Esophagus muscularis mucosa (tissue), 3 donors: ENCODE data around the gene ZNF365.

Experiments
- POLR2A ChIP-seq: fragments of 450-650 bp; IDR thresholded peaks from one replicate; pipeline ENCODE4 v1.6.1; 2017; ENCODE audit warnings: antibody characterized with exemption, moderate library complexity, mild to moderate bottlenecking, low read depth
- POLR2AphosphoS5 ChIP-seq, 2 donors: sonication (generic); formaldehyde crosslinking; IDR thresholded peaks; one replicate each; pipeline ENCODE4 v1.6.1; 2017; ENCODE audit warnings: antibody characterized with exemption in 2 of 2
- TF ChIP-seq, protein P1 (sequence below), 3 experiments: fragments of 200-600 bp in 2 of 3; fragments of 450-650 bp in 1 of 3; sonication (generic) in 2 of 3; IDR thresholded peaks; one replicate each; pipeline ENCODE4 v1.5.1; 2017 to 2019; ENCODE audit warnings: antibody characterized with exemption in 3 of 3, mild to moderate bottlenecking in 2 of 3, moderate library complexity in 1 of 3

DNA sequence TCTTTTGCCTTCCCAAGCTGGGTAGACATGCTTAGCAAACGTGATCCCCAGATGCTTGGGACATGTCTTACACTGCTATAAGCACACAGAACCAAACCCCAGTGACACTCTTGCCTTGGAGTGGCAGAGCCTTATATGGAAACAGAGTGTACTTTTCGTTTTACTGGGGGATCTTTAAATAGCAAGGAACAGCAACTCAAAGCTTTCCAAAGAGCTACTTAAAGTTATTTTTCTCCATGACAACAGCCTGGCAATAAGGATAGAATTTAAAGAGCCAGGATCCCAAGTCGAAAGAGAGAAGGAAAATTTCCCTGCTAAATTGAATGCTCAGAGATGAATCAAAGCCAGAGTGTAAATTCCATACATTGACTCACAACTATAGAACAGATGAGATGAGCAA is 67.8 kb downstream of the ZNF365 start:
- TF ChIP-seq POLR2A (no peak), POLR2AphosphoS5 (IDR thresholded peaks at IDR 0.05) (no peak)
- TF ChIP-seq, protein P1, sequence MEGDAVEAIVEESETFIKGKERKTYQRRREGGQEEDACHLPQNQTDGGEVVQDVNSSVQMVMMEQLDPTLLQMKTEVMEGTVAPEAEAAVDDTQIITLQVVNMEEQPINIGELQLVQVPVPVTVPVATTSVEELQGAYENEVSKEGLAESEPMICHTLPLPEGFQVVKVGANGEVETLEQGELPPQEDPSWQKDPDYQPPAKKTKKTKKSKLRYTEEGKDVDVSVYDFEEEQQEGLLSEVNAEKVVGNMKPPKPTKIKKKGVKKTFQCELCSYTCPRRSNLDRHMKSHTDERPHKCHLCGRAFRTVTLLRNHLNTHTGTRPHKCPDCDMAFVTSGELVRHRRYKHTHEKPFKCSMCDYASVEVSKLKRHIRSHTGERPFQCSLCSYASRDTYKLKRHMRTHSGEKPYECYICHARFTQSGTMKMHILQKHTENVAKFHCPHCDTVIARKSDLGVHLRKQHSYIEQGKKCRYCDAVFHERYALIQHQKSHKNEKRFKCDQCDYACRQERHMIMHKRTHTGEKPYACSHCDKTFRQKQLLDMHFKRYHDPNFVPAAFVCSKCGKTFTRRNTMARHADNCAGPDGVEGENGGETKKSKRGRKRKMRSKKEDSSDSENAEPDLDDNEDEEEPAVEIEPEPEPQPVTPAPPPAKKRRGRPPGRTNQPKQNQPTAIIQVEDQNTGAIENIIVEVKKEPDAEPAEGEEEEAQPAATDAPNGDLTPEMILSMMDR (IDR thresholded peaks at IDR 0.05) = no peak
